Uterus (tissue), 4 donors: ENCODE data around the gene LHX4. TPM values are rescaled to one million over a fixed set of nuclear protein-coding genes. Genes with fewer than 3 reads are reported as not detected.

Source experiments
- DNase-seq, 2 donors: peaks; one replicate each; pipeline ENCODE4 v3.0.0-alpha.2; 2019 to 2020
- H3K27ac ChIP-seq, 2 donors: fragments of 200-600 bp; sonication (generic); 1 replicate in 1 of 2; 2 replicates in 1 of 2; pipeline ENCODE4 v1.5.1; 2016 to 2018
- H3K27me3 ChIP-seq, 2 donors: fragments of 200-600 bp; sonication (generic); one replicate each; pipeline ENCODE4 v1.5.1; 2018 to 2019; ENCODE audit warnings: control low read depth in 1 of 2
- H3K36me3 ChIP-seq, 2 donors: fragments of 200-600 bp; sonication (generic); one replicate each; pipeline ENCODE4 v1.5.1; 2019; ENCODE audit warnings: control low read depth in 1 of 2
- H3K4me1 ChIP-seq, 2 donors: fragments of 200-600 bp; sonication (generic); one replicate each; pipeline ENCODE4 v1.5.1; 2018 to 2019; ENCODE audit warnings: control low read depth in 1 of 2
- H3K4me3 ChIP-seq, 2 donors: fragments of 200-600 bp; sonication (generic); 1 replicate in 1 of 2; 2 replicates in 1 of 2; pipeline ENCODE4 v1.5.1; 2018 to 2019; ENCODE audit warnings: mild to moderate bottlenecking in 1 of 2
- H3K9me3 ChIP-seq, 2 donors: fragments of 200-600 bp; sonication (generic); one replicate each; pipeline ENCODE4 v1.5.1; 2019; ENCODE audit warnings: control low read depth in 1 of 2
- POLR2A ChIP-seq, 2 donors: fragments of 450-650 bp; IDR thresholded peaks; one replicate each; pipeline ENCODE4 v1.6.1; 2016; ENCODE audit warnings: antibody characterized with exemption in 2 of 2, mild to moderate bottlenecking in 1 of 2, moderate library complexity in 1 of 2
- intact Hi-C: fragments of 100-400 bp; cut with DNase I; formaldehyde crosslinking; loops from one replicate; pipeline ENCODE4 v1.15.1; 2023; ENCODE audit warnings: low total_unique reads
- total RNA-seq, 4 donors: library from RNA; depleted of rRNA in 3 of 4; stranded (reverse); fragments of >200 nt in 3 of 4; gene quantifications; one replicate each; pipeline versions ENCODE4 v1.1.0 to v1.2.4, GENCODE V29; 2014 to 2023
- TF ChIP-seq, protein P1 (sequence below), 4 experiments: fragments of 200-600 bp in 2 of 4; fragments of 450-650 bp in 2 of 4; sonication (generic) in 2 of 4; IDR thresholded peaks; one replicate each; pipeline ENCODE4 v1.5.1; 2016 to 2019; ENCODE audit warnings: antibody characterized with exemption in 4 of 4, mild to moderate bottlenecking in 2 of 4, moderate library complexity in 1 of 4
- donor health status: DM: yes; HTN: yes; CAD: no.

Gene LHX4
- total RNA-seq, 4 donors from 2014 or later = not detected

DNA sequence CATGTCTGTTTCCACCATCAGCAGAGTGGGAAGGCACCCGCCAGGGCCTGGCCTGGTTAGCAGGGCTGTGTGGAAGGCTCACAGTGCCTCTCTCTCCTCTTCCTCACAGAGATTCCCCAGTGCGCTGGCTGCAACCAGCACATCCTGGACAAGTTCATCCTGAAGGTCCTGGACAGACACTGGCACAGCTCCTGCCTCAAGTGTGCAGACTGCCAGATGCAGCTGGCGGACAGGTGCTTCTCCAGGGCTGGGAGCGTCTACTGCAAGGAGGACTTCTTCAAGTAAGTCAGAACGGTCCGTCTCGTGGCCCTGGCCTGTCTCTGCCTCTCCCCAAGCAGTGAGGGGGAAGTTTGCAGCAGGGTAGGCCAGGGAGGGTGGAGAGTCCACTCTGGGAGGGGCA lies 18.1 kb downstream of the LHX4 start:
- Histone ChIP-seq H3K9me3 (no peaks in the 10 kb centered on the region), H3K4me1 (no peaks in the 10 kb centered on the region), H3K27me3 (no peaks in the 10 kb centered on the region), H3K4me3 (no peak overlapping the region), H3K27ac (no peak overlapping the region), H3K36me3 (no peaks in the 10 kb centered on the region)
- intact Hi-C loops = no loop called here
- TF ChIP-seq POLR2A (IDR thresholded peaks at IDR 0.05) = no peak
- TF ChIP-seq, protein P1, sequence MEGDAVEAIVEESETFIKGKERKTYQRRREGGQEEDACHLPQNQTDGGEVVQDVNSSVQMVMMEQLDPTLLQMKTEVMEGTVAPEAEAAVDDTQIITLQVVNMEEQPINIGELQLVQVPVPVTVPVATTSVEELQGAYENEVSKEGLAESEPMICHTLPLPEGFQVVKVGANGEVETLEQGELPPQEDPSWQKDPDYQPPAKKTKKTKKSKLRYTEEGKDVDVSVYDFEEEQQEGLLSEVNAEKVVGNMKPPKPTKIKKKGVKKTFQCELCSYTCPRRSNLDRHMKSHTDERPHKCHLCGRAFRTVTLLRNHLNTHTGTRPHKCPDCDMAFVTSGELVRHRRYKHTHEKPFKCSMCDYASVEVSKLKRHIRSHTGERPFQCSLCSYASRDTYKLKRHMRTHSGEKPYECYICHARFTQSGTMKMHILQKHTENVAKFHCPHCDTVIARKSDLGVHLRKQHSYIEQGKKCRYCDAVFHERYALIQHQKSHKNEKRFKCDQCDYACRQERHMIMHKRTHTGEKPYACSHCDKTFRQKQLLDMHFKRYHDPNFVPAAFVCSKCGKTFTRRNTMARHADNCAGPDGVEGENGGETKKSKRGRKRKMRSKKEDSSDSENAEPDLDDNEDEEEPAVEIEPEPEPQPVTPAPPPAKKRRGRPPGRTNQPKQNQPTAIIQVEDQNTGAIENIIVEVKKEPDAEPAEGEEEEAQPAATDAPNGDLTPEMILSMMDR (IDR thresholded peaks at IDR 0.05) = no peak
- DNase-seq = no peak

DNA sequence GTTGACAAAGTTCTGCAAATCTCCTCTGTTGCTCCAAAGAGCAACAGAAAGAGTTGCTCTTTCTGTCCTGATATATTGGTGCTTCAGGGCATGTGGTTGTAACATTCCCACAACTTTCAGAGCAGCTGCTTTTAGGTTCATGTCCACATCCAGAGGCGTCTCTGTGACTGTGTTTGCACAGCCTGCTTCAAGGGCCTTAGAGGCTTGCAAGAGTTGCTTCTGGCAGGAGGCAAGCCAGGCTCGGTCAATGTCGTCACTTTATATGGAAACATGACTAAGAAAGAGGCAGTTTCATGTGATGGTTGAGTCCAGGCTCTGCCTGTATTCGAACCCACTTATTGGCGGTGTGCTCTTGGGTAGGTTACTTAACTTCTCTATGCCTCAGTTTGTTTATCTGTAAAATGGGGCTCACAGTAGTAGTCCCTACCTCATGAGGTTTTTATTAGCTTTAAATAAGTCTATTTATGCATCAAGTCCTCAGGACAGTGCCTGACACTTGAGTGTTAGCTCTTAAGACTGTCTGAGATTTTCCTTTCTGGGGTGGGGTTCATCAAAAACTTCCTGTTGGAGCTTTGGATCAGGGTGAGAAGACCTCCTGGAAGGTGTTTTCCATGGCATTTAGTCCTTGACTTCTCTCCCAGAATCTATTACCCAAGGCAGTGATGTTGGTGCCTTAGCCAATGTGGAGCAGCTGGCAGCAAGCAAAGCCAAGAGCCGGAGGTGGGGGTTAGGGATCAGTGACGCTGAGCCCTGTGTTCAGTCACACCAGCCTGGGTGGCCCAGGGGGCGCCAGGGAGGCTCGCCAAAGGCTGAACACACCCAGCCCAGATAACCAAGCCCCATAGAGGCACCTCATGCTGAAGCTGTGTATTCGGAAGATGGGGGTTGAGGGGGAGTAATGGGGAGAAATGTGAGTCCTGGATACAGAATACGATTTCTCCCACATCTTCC lies 18.9 kb downstream of the LHX4 start:
- Histone ChIP-seq H3K9me3 (no peaks in the 10 kb centered on the region), H3K4me1 (no peaks in the 10 kb centered on the region), H3K27me3 (no peaks in the 10 kb centered on the region), H3K4me3 (no peak overlapping the region), H3K27ac (no peak overlapping the region), H3K36me3 (no peaks in the 10 kb centered on the region)
- no peak for DNase-seq
- intact Hi-C loops = no loop called here
- TF ChIP-seq, protein P1 (IDR thresholded peaks at IDR 0.05) = no peak
- no peak for TF ChIP-seq POLR2A (IDR thresholded peaks at IDR 0.05)

DNA sequence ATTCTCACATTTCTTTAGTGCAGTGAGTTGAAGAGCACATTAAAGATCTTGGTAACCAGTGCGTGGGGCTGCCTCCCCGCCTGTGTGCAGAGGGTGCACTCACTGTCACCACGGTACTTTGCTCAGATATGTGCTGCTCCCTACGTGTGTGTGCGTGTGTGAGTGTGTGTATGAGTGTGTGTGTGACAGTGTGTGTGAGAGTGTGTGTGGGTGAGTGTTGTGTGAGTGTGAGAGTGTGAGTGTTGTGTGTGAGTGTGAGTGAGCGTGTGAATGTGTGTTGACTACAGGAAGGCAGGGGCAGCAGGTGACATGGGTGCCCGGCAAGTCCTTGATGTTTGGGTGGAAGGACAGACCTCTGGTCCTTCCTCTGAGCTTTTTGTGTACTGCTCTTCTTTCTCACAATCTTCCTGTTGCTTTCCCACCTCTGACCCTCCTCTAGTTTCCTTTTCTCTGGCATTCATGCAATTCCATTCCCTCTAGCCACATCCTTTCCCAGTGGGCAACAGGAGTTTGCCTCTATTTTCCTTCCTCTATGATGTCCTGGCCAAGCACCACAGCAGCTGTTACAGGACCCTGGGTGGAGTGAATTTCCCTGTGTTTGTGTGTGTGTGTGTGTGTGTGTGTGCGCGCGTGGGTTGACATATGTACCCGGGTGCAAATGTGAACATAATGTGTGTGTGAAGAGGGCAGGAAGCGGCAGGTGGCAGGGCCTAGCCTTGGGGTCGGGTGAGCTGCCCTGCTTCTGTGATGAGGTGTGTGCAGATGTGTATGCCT lies 19.8 kb downstream of the LHX4 start:
- TF ChIP-seq, protein P1 (IDR thresholded peaks at IDR 0.05) = no peak
- TF ChIP-seq POLR2A (IDR thresholded peaks at IDR 0.05) = no peak
- Histone ChIP-seq H3K27ac (no peak overlapping the region), H3K4me3 (no peak overlapping the region), H3K27me3 (no peaks in the 10 kb centered on the region), H3K36me3 (no peaks in the 10 kb centered on the region), H3K4me1 (no peaks in the 10 kb centered on the region), H3K9me3 (no peaks in the 10 kb centered on the region)
- intact Hi-C loops = no loop called here
- DNase-seq = no peak

DNA sequence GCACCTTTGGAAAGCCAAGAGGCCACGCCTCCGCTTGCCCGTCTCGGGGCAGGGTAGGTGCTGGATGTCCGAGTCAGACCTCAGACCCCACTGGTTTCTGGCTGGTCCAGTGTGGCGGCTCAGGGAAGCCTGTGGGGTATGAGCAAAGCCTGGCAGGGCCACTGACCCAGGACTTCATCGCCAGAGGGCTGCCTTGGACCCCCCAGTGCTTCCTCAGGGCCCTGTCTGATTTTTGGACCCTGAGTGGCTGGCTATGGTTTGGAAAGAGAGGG lies 20.4 kb downstream of the LHX4 start:
- H3K9me3 ChIP-seq = no peaks in the 10 kb centered on the region
- no peak overlapping the region for H3K27ac ChIP-seq
- no peaks in the 10 kb centered on the region for H3K4me1 ChIP-seq
- no peak for DNase-seq
- no peak overlapping the region for H3K4me3 ChIP-seq
- intact Hi-C loops = no loop called here
- TF ChIP-seq, protein P1 (IDR thresholded peaks at IDR 0.05) = no peak
- no peak for TF ChIP-seq POLR2A (IDR thresholded peaks at IDR 0.05)
- no peaks in the 10 kb centered on the region for H3K27me3 ChIP-seq
- H3K36me3 ChIP-seq = no peaks in the 10 kb centered on the region

DNA sequence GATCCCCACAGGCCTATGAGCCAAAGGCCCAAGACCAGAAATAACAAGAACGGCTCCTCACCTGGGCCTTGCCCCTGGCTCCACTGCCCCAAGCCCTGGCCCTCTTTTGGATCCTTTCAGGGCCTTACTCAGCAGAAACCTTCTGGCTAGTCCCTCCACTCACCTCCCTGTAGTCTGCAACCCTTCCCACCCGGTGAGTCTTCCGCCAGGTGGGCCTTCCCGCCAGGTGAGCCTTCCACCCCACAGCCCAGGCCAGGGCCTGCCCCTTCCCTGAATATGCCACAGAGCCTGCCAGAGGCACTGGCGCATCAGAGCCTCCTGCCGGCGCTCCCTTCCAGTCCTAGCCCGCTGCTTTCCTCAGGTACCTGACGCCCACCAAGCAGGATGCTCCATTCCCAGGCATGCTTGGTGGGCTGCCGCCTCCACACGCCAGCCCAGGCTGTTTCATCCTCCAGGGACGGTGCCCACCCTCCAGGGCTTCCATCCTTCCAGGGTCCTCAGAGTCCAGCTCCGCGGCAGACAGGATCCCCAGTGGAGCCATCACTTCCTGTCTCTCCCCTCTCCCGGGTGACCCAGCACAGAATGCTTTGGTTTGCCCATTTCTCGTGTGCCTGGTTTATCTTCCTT lies 20.9 kb downstream of the LHX4 start:
- TF ChIP-seq, protein P1 (IDR thresholded peaks at IDR 0.05) = no peak
- TF ChIP-seq POLR2A (IDR thresholded peaks at IDR 0.05) = no peak
- no peak overlapping the region for H3K27ac ChIP-seq
- no peaks in the 10 kb centered on the region for H3K36me3 ChIP-seq
- intact Hi-C loops = no loop called here
- H3K4me3 ChIP-seq = no peak overlapping the region
- DNase-seq = no peak
- no peaks in the 10 kb centered on the region for H3K4me1 ChIP-seq
- H3K27me3 ChIP-seq = no peaks in the 10 kb centered on the region
- H3K9me3 ChIP-seq = no peaks in the 10 kb centered on the region
